Mucosa of descending colon (tissue), 3 donors: ENCODE data around the gene CTH. TPM values are rescaled to one million over a fixed set of nuclear protein-coding genes. Genes with fewer than 3 reads are reported as not detected.
"Not testable (repeated sequence)": the region's sequence is repeated elsewhere in the genome, so short reads cannot be mapped to it uniquely, and the experiment has no call there.

Experiments used
- ATAC-seq: fragments of 200-7000 bp; cut with Tn5 transposase; one replicate; pipeline ENCODE4 v1.9.1; 2020; ENCODE audit warnings: mild to moderate bottlenecking, moderate library complexity
- DNase-seq, 3 donors: peaks; one replicate each; pipeline ENCODE4 v3.0.0-alpha.2; 2020
- H3K36me3 ChIP-seq: fragments of 200-600 bp; one replicate; pipeline ENCODE4 v1.8.0; 2021; ENCODE audit warnings: low read depth, mild to moderate bottlenecking
- H3K4me1 ChIP-seq: fragments of 200-600 bp; one replicate; pipeline ENCODE4 v1.8.0; 2021; ENCODE audit warnings: low read depth, mild to moderate bottlenecking
- H3K4me3 ChIP-seq: fragments of 200-600 bp; one replicate; pipeline ENCODE4 v1.8.0; 2021; ENCODE audit warnings: mild to moderate bottlenecking
- H3K9me3 ChIP-seq: fragments of 200-600 bp; one replicate; pipeline ENCODE4 v1.8.0; 2021; ENCODE audit warnings: mild to moderate bottlenecking
- intact Hi-C, 2 donors: fragments of 100-400 bp; cut with DNase I in 1 of 2; cut with micrococcal nuclease in 1 of 2; formaldehyde crosslinking; loops; one replicate each; pipeline versions ENCODE4 v1.11.0 to v1.11.1; 2022; cut with DNase I, micrococcal nuclease
- long read RNA-seq, 2 donors: library from polyadenylated mRNA; unstranded; transcript quantifications; one replicate each; pipeline ENCODE4 v2.0.0, GENCODE V29; 2019 to 2021
- total RNA-seq, 3 donors: library from RNA; stranded (reverse); fragmentation: NEBNext Ultra II Directional in 2 of 3; extraction: Animal tissue kit (Norgen Biotek cat#: 25700) in 2 of 3; gene quantifications; one replicate each; pipeline versions ENCODE4 v1.2.1 to v1.2.4, GENCODE V29; 2021 to 2023
- TF ChIP-seq, protein P1 (sequence below): fragments of 200-600 bp; IDR thresholded peaks from one replicate; pipeline ENCODE4 v1.8.0; 2022; ENCODE audit warnings: antibody characterized with exemption, mild to moderate bottlenecking
- donor health status: DM: no; HTN: no; CAD: no; lungs with moderate emphysema.
- donor health status: DM: no; HTN: no; CAD: no.
- donor health status: DM: no; HTN: yes; CAD: no.

The CTH gene
- 10 to 100 TPM in 1 of 3 donors, 1 to 10 TPM in 2; 5.4 to 13.8 (median 7.2) TPM for total RNA-seq
- long read RNA-seq, donor 1, partial matches to known transcripts: 0 of 2 reads
- long read RNA-seq, donor 1, other reads (novel, unspliced or antisense): 0 of 2 reads
- long read RNA-seq, donor 2, transcript CTH-202 (12 exons, 1,805 nt): major isoform, 7 of 7 reads
- long read RNA-seq, donor 2, partial matches to known transcripts: 0 of 7 reads
- long read RNA-seq, donor 2, other reads (novel, unspliced or antisense): 0 of 7 reads

DNA sequence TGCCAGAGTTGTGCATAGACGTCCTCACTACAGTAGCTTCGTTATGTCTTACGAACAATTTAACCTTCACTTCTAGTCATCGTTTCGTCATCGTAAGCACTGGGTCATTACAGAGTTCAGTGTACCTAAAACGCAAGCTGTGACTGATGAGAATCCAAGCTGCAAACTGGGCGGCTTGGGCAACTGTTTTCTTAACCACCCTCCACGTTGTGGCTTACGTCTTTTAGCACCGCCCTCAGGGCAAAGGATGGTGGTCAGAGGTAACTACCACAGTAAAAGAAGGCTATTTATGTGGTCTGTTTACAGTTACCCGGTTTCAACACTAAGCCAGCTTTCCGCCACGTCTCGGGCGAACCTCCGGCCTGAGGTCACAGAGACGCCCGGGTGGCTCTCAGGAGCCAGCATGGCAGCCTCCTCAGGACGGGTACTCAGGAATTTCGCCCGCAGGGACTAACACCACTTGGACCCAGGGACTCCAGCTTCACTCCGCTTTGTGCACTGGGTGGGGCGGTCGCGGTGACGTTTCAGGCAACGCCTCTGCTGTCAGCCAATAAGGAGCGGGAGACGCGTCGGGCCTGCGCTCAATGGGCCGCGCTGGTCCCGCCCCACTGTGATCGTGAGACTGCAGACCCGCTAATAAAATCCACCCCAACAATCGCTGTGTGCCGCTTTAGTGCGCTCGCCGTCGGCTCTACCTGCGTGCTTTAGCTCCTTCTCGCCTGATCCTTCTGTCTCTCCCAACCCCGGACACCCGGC lies at the start of gene CTH:
Gene CTH (plus strand): TSS at position 665 of the 756 bp plus-strand sequence. CDS start 148 bp downstream, outside the sequence.
- no peaks in the 10 kb centered on the region for H3K4me1 ChIP-seq
- H3K36me3 ChIP-seq: no peaks in the 10 kb centered on the region
- intact Hi-C loops: no loop called here
- H3K4me3 ChIP-seq: peak within 1 kb of the TSS; percentile 31
- DNase-seq: peak; percentile 97 to 98 (median 97)
- no peaks in the 10 kb centered on the region for H3K9me3 ChIP-seq
- peak; percentile 99 for ATAC-seq
- TF ChIP-seq, protein P1, sequence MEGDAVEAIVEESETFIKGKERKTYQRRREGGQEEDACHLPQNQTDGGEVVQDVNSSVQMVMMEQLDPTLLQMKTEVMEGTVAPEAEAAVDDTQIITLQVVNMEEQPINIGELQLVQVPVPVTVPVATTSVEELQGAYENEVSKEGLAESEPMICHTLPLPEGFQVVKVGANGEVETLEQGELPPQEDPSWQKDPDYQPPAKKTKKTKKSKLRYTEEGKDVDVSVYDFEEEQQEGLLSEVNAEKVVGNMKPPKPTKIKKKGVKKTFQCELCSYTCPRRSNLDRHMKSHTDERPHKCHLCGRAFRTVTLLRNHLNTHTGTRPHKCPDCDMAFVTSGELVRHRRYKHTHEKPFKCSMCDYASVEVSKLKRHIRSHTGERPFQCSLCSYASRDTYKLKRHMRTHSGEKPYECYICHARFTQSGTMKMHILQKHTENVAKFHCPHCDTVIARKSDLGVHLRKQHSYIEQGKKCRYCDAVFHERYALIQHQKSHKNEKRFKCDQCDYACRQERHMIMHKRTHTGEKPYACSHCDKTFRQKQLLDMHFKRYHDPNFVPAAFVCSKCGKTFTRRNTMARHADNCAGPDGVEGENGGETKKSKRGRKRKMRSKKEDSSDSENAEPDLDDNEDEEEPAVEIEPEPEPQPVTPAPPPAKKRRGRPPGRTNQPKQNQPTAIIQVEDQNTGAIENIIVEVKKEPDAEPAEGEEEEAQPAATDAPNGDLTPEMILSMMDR: no peak

DNA sequence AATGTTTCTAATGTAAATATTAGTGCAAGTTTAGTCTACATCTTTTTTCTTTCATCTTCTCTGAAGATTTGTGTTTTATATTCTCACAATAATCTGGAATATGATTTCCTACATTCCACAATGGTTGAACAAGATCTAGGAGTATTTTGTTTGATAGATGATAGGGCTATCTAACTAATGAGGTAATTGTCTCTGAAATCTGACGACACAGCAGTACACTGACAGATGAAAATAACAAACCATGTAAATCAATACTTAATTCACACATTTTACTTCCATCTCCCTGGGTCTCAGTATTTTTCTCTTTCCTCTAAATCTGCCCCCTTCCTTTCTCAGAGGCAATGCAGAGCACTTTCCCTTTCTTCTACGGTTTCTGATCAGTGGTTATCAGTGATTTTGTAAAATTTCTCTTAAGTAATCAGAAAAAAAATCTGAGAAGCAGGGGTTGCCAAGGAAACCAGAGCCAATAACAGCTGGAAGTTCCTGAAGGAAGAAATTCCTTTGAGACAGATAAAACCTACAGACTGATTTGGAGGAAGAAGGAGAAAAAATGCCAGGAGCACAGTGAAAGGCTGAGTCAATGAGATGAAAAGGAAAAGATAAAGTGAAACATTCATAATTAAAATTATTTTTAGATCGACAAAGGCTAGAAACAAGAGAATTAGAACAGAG lies 49.2 kb upstream of the CTH start:
- Histone ChIP-seq H3K4me3 (no peak overlapping the region), H3K36me3 (no peaks in the 10 kb centered on the region), H3K4me1 (no peaks in the 10 kb centered on the region), H3K9me3 (no peaks in the 10 kb centered on the region)
- DNase-seq (no peak), ATAC-seq (no peak)
- TF ChIP-seq, protein P1: no peak
- intact Hi-C loops: no loop called here

DNA sequence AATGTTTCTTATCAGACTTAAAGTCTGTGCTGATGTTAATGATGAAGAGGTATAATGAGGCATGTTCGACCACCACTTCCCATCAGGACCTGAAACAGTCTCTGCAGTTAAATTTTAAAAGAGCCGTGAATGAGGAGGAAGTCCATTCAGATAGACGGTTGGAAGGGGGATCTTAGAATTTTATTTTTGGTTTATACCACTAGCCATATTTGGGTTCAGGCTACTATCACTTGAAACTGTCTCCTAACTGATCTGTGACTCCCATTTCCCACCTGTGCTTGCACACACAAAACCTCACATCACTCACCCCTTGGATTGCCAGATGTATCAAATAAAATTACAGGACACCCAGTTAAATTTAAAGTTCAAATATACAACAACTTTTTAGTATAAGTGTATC lies 46.6 kb upstream of the CTH start:
- H3K4me1 ChIP-seq: no peaks in the 10 kb centered on the region
- TF ChIP-seq, protein P1: no peak

DNA sequence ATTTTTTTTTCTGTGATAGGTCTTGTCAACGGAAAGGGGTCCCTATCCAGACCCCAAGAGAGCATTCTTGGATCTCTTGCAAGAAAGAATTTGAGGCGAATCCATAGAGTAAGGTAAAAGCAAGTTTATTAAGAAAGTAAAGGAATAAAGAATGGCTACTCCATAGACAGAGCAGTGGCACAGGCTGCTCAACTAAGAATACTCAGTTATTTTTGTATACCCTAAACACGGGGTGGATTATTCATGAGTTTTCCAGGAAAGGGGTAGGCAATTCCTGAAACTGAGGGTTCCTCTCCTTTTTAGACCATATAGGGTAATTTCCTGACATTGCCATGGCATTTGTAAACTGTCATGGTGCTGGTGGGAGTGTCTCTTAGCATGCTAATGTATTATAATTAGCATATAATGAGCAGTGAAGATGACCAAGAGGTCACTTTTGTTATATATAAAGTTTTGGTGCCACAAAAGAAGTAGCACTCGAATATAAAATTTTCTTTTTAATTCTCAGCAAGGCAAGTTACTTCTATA lies 44.6 kb upstream of the CTH start:
- intact Hi-C loops, H3K36me3 ChIP-seq, ATAC-seq, H3K4me3 ChIP-seq, H3K4me1 ChIP-seq, H3K9me3 ChIP-seq, DNase-seq: not testable (repeated sequence)

More for the DNA sequence above, 46.6 kb upstream of the CTH start:
- Histone ChIP-seq H3K9me3 (no peaks in the 10 kb centered on the region), H3K4me3 (no peak overlapping the region), H3K36me3 (no peaks in the 10 kb centered on the region)
- intact Hi-C loops: no loop called here
- no peak for DNase-seq
- ATAC-seq: no peak

DNA sequence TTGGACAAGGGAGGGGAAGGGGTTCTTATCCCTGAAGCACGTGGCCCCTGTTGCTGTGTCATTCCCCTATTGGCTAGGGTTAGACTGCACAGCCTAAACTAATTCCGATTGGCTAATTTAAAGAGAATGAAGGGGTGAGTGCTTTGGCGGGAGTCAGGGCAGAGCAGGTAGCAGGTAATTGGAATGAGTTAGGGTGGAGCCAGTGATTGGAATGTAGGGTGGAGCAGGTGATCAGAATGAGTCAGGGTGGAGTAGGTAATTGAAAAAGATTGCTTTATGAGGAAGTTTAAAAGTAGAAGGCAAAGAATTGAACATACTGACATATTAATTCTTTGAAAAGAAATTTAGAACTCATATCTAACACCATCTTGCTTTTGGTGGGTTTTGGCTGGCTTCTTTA lies 44.1 kb upstream of the CTH start:
- H3K4me1 ChIP-seq, H3K4me3 ChIP-seq, H3K9me3 ChIP-seq, H3K36me3 ChIP-seq, intact Hi-C loops: not testable (repeated sequence)
- ATAC-seq (peak; percentile 59), DNase-seq (peak in 1 of 3 donors; percentile 40)

DNA sequence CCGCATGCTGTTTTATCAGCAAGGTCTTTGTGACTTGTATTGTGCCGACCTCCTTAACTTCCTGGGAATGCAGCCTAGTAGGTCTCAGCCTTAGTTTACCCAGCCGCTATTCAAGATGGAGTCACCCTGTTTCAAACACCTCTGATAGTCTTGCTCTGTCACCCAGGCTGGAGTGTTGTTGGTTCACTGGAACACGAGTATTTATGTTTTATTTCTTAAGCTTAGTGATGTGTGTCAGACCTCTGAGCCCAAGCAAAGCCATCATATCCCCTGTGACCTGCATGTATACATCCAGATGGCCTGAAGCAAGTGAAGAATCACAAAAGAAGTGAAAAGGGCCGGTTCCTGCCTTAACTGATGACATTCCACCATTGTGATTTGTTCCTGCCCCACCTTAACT lies 43.7 kb upstream of the CTH start:
- intact Hi-C loops, DNase-seq, H3K4me1 ChIP-seq, H3K4me3 ChIP-seq, H3K9me3 ChIP-seq, H3K36me3 ChIP-seq: not testable (repeated sequence)
- peak; percentile 29 for ATAC-seq

DNA sequence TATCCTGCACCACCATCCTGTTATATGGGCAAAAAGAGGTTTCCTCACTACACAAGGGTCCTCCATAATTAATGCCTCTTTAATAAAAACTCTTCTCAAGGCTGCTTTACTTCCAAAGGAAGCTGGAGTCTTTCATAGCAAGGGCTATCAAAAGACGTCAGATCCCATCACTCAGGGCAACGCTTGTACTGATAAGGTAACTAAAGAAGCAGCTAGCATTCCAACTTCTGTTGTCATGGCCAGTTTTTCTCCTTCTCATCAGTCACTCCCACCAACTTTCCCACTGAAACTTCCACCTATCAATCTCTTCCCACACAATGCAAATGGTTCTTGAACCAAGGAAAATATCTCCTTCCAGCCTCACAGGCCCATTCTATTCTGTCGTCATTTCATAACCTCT lies 39.5 kb upstream of the CTH start:
- DNase-seq, H3K9me3 ChIP-seq, intact Hi-C loops, H3K4me1 ChIP-seq, ATAC-seq, H3K36me3 ChIP-seq, H3K4me3 ChIP-seq: not testable (repeated sequence)
